ENCODE results near the gene DDX31.

The DDX31 gene

GRCh38 chr9:132631685-132632084 lies 38.1 kb downstream of the DDX31 start:
- DNase-seq: no peak

GRCh38 chr9:132631280-132631679 lies 38.5 kb downstream of the DDX31 start:
- DNase-seq: no peak

GRCh38 chr9:132630811-132631210 lies 39.0 kb downstream of the DDX31 start:
- no peak for DNase-seq

GRCh38 chr9:132630116-132630515 lies 39.7 kb downstream of the DDX31 start:
- no peak for DNase-seq

GRCh38 chr9:132628746-132629145 lies 41.0 kb downstream of the DDX31 start:
- DNase-seq: no peak

GRCh38 chr9:132627594-132627993 lies 42.2 kb downstream of the DDX31 start:
- no peak for DNase-seq

GRCh38 chr9:132627106-132627505 lies 42.7 kb downstream of the DDX31 start:
- DNase-seq: no peak

GRCh38 chr9:132626285-132626684 lies 43.5 kb downstream of the DDX31 start:
- DNase-seq: no peak

GRCh38 chr9:132622159-132622558 lies 47.6 kb downstream of the DDX31 start:
- no peak for DNase-seq

- no peak for DNase-seq
Measured at GRCh38 chr9:132616725-132617124, 53.1 kb downstream of the DDX31 start.

- DNase-seq: no peak
Measured at GRCh38 chr9:132615774-132616173, 54.0 kb downstream of the DDX31 start.

- DNase-seq: no peak
Measured at GRCh38 chr9:132614324-132614723, 55.5 kb downstream of the DDX31 start.

- no peak for DNase-seq
Measured at GRCh38 chr9:132610661-132611060, 59.1 kb downstream of the DDX31 start.

GRCh38 chr9:132609829-132610228 lies 60.0 kb downstream of the DDX31 start:
- DNase-seq: no peak

GRCh38 chr9:132609184-132609583 lies 60.6 kb downstream of the DDX31 start:
- DNase-seq: no peak

- DNase-seq: no peak
Measured at GRCh38 chr9:132606066-132606465, 63.7 kb downstream of the DDX31 start.

GRCh38 chr9:132605387-132605786 lies 64.4 kb downstream of the DDX31 start:
- no peak for DNase-seq

GRCh38 chr9:132602207-132602606 lies 67.6 kb downstream of the DDX31 start:
- no peak for DNase-seq

- DNase-seq: no peak
Measured at GRCh38 chr9:132600326-132600984, 69.3 kb downstream of the DDX31 start.

GRCh38 chr9:132597073-132597775 lies 72.6 kb downstream of the DDX31 start:
- no peak for DNase-seq

GRCh38 chr9:132596200-132596599 lies 73.6 kb downstream of the DDX31 start:
- no peak for DNase-seq

- no peak for DNase-seq
Measured at GRCh38 chr9:132595319-132595718, 74.5 kb downstream of the DDX31 start.

GRCh38 chr9:132594412-132594811 lies 75.4 kb downstream of the DDX31 start:
- no peak for DNase-seq

- DNase-seq: no peak
Measured at GRCh38 chr9:132592451-132592850, 77.3 kb downstream of the DDX31 start.
